Measurements from ENCODE around the gene SAMSN1.

The SAMSN1 gene

DNA sequence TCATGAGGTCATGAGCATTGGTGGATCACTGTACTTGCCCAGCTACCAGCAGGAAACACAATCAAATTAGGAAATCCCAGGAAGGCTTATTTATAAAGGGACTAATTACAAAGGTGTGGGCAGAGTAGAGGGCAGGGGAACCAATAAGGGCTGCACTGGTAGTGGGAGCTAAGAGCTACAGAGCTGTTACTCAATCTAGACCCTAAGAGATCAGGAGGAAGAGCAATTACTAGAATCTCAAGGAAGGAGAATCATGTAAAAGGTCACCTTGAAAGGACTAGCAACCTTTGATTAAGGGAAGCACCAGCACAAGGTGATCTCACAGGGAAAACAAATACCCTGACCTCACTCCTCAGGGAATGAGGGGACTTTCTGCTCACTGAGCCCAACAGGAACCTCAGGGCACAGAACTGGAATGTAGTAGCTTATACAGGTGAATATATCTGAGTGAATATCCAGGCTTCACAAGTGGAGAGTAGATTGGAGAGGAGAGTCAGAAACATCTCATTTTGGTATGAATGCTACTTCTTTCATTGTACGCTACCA lies 66.8 kb downstream of the SAMSN1 start (continued):
- TF ChIP-seq, protein P1, sequence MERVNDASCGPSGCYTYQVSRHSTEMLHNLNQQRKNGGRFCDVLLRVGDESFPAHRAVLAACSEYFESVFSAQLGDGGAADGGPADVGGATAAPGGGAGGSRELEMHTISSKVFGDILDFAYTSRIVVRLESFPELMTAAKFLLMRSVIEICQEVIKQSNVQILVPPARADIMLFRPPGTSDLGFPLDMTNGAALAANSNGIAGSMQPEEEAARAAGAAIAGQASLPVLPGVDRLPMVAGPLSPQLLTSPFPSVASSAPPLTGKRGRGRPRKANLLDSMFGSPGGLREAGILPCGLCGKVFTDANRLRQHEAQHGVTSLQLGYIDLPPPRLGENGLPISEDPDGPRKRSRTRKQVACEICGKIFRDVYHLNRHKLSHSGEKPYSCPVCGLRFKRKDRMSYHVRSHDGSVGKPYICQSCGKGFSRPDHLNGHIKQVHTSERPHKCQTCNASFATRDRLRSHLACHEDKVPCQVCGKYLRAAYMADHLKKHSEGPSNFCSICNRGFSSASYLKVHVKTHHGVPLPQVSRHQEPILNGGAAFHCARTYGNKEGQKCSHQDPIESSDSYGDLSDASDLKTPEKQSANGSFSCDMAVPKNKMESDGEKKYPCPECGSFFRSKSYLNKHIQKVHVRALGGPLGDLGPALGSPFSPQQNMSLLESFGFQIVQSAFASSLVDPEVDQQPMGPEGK (tag by site-specific recombination; IDR thresholded peaks at IDR 0.05) = no peak
- TF ChIP-seq ZNF239 (tag by site-specific recombination; IDR thresholded peaks at IDR 0.05) (no peak), ZSCAN16 (tag by site-specific recombination; IDR thresholded peaks at IDR 0.05) (no peak), ZSCAN4 (tag by site-specific recombination; IDR thresholded peaks at IDR 0.05) (no peak), ZNF623 (tag by site-specific recombination; IDR thresholded peaks at IDR 0.05) (no peak), ZNF10 (tag by site-specific recombination; IDR thresholded peaks at IDR 0.05) (no peak)

- H3K27ac ChIP-seq (ENCODE audit: extremely low read depth, low read depth, low read length) = no peak overlapping the region
- H3K36me3 ChIP-seq (ENCODE audit: control insufficient read depth in 2 of 2, insufficient read depth in 1 of 2, low read length in 2 of 2) = no peaks in the 10 kb centered on the region
- no peak overlapping the region for H3K4me3 ChIP-seq (ENCODE audit: low read depth, low read length)
- ChIA-PET POLR2A (no interaction called here), CTCF (interaction anchor here (0.6 kb wide), 1 partner anchor 358 kb away, joined by 4 read pairs; no protein-coding TSS in a partner anchor)
- no peaks in the 10 kb centered on the region for H3K9me3 ChIP-seq (ENCODE audit: control insufficient read depth, insufficient read depth, low read depth, low read length)
- no peak for TF ChIP-seq TRIM28 (IDR thresholded peaks at IDR 0.05; ENCODE audit: borderline replicate concordance, low read length)
- no peaks in the 10 kb centered on the region for H3K4me1 ChIP-seq (ENCODE audit: control insufficient read depth, insufficient read depth, low read length)
Observed at GRCh38 chr21:14477841-14478240, 68.3 kb downstream of the SAMSN1 start.

- H3K9me3 ChIP-seq (ENCODE audit: control insufficient read depth, insufficient read depth, low read depth, low read length) = no peaks in the 10 kb centered on the region
- POLR2A ChIA-PET = no interaction called here
- CTCF ChIA-PET = no interaction called here
Observed at GRCh38 chr21:14477133-14477532, 69.0 kb downstream of the SAMSN1 start.

More at GRCh38 chr21:14477133-14477532, 69.0 kb downstream of the SAMSN1 start:
- Histone ChIP-seq H3K36me3 (ENCODE audit: control insufficient read depth in 2 of 2, insufficient read depth in 1 of 2, low read length in 2 of 2) (no peaks in the 10 kb centered on the region), H3K4me3 (ENCODE audit: low read depth, low read length) (no peak overlapping the region), H3K27ac (ENCODE audit: extremely low read depth, low read depth, low read length) (no peak overlapping the region), H3K4me1 (ENCODE audit: control insufficient read depth, insufficient read depth, low read length) (no peaks in the 10 kb centered on the region)
- TF ChIP-seq ZSCAN30 (tag by site-specific recombination; IDR thresholded peaks at IDR 0.05) = no peak
- no peak for TF ChIP-seq SETDB1 (IDR thresholded peaks at IDR 0.05; ENCODE audit: insufficient read length, low read length)
- no peak for TF ChIP-seq ZNF514 (tag by site-specific recombination; IDR thresholded peaks at IDR 0.05)
- no peak for TF ChIP-seq GLIS2 (tag by site-specific recombination; IDR thresholded peaks at IDR 0.05)
- no peak for TF ChIP-seq ZNF174 (tag by site-specific recombination; IDR thresholded peaks at IDR 0.05)
- TF ChIP-seq ZNF266 (tag by site-specific recombination; IDR thresholded peaks at IDR 0.05; ENCODE audit: low read depth) = no peak
- TF ChIP-seq MEIS1 (CRISPR knock-in tag; IDR thresholded peaks at IDR 0.05; ENCODE audit: borderline replicate concordance) = no peak
- TF ChIP-seq ZBTB44 (tag by site-specific recombination; IDR thresholded peaks at IDR 0.05) = no peak
- no peak for TF ChIP-seq ZNF629 (tag by site-specific recombination; IDR thresholded peaks at IDR 0.05)
- no peak for TF ChIP-seq ZNF362 (tag by site-specific recombination; IDR thresholded peaks at IDR 0.05)
- TF ChIP-seq ZNF121 (tag by site-specific recombination; IDR thresholded peaks at IDR 0.05) = no peak
- TF ChIP-seq EGR2 (tag by site-specific recombination; IDR thresholded peaks at IDR 0.05; ENCODE audit: low read depth) = no peak
